Measurements from ENCODE around the gene GDF7.

GDF7 gene

DNA sequence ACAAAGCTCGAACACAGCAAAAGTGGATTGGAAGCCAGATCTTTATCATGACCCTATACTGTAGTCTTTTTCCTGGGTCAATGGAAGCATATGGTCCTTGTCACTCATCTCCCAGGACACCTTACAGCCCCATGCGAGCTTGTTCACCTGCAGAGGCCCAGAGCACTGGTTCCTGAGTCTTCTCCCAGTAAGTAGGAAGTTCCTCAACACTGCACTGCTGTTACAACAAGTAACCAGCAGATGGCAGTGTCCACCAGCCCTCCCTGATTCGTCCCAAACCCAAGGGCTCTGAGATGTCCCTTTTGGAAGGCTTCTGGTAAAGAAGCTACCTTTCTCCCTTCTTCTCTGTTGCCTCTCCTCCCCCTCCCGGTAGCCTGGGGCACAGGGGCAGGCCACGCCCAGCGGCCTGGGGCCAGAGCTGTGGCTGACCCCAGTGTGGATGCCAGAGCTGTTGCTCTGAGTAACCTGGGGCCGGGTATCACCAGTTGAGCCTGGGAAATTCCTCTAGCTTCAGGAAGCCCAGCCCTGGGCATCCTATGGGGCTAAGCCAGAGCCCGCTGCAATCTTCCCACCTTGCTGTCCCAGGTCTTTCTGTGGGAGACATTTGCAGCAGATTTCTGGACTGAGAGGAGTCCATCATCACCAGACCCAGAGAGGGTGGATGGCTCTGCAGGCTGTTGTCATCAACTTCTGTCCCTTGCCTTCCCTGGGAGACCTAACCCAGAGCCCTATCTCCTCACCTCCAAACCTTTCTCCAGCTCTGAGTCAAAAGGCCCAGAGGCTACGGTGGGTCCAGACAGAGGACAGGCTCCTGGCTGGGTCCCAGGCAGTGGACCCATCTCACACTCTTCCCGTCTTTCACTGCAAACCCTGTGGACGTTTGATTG is 5.3 kb upstream of the GDF7 start:
- no CpG with 5 or more reads among the region's 11 CpGs for WGBS (ENCODE audit: insufficient coverage, insufficient read length)
- Histone ChIP-seq H3K36me3 (ENCODE audit: control insufficient read depth, insufficient read depth, low read length) (no peaks in the 10 kb centered on the region; the same call in 1 of the 2 replicates), H3K9me3 (ENCODE audit: control insufficient read depth, insufficient read depth, low read length) (no peaks in the 10 kb centered on the region), H3K27me3 (ENCODE audit: control insufficient read depth, insufficient read depth, low read length) (peaks cover 46% of the 10 kb centered on the region), H3K4me1 (ENCODE audit: control insufficient read depth, insufficient read depth, low read length) (peaks cover 7% of the 10 kb centered on the region), H3K4me3 (ENCODE audit: low read length) (no peak overlapping the region), H3K27ac (ENCODE audit: low read length) (no peak overlapping the region)
- no peak for DNase-seq (ENCODE audit: low read depth, low spot score)

DNA sequence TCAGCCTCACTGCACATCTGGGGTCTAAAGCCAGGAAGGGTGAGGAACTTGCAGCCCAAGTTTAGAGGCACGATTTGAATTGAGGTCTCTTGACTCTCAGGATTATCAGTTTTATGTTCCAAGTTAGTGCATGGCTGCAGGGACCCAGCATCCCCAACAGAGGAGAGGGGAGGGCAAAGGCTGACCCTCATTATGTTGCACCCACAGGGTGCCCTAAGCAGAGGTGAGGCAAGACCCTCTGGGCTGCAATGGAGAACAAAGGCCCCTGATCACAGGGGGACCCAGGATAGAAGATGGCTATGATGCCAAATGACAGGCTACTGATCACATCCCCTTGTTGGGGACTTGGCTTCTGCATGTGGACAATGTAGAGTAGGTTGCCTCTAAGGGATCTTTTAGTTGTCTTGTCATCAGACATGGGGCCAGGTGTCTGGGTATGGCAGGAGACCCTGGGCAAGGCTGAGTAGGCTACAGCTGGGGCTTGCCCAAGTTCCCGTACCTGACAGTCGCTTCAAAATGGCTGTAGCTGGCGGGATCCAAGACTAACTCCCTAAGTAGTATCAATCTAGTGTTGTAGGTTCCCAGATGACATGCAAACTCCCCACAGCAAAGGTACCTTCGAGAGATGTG is 4.5 kb upstream of the GDF7 start:
- H3K36me3 ChIP-seq (ENCODE audit: control insufficient read depth, insufficient read depth, low read length): no peaks in the 10 kb centered on the region; the same call in 1 of the 2 replicates
- WGBS (ENCODE audit: insufficient coverage, insufficient read length): no CpG with 5 or more reads among the region's 5 CpGs
- H3K9me3 ChIP-seq (ENCODE audit: control insufficient read depth, insufficient read depth, low read length): no peaks in the 10 kb centered on the region
- H3K4me1 ChIP-seq (ENCODE audit: control insufficient read depth, insufficient read depth, low read length): peaks cover 7% of the 10 kb centered on the region
- no peak for DNase-seq (ENCODE audit: low read depth, low spot score)
- no peak overlapping the region for H3K27ac ChIP-seq (ENCODE audit: low read length)
- H3K27me3 ChIP-seq (ENCODE audit: control insufficient read depth, insufficient read depth, low read length): peaks cover 47% of the 10 kb centered on the region
- H3K4me3 ChIP-seq (ENCODE audit: low read length): no peak overlapping the region

DNA sequence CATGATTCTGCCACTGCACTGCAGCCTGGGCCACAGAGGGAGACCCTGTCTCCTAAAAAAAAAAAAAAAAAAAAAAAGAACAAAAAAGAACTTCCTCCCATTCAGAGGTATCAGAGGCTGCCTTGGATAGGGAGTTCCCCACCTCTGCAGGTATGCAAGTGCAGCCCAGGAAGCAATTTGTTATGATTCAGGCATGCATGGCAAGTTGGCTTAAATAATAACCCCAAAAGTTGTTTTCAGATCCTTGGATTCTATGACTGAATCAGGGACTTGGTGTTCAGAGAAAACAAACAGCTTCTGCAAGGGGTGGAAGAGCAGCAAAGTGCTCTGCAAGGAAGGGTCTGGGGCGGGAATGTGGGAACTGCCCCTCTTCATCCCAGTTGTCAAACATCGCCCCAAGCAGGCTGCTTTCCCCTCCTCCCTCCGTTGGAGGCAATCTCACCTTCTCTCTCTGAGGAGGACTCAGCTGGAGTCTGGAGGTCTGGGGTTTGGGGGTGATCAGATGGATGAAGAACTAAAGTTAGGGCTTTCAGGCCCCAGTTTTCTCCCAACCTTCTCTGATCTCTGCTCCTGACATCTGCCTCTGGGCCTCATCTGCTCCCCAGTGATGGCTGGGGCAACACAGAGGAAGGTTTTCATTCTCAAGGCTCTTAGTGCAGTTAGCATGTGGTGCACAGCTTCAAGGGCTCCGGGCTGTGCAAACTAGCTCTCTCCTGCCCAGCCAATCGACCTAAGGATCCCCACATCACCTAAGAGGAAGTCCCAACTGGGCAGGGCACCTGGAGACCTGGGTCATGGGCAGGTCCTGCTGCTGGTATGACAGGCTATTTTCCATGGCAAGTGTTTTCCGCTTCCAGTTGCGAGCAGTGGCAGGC is 3.5 kb upstream of the GDF7 start:
- Histone ChIP-seq H3K9me3 (ENCODE audit: control insufficient read depth, insufficient read depth, low read length) (no peaks in the 10 kb centered on the region), H3K4me3 (ENCODE audit: low read length) (no peak overlapping the region), H3K27me3 (ENCODE audit: control insufficient read depth, insufficient read depth, low read length) (peaks cover 57% of the 10 kb centered on the region), H3K4me1 (ENCODE audit: control insufficient read depth, insufficient read depth, low read length) (peaks cover 5% of the 10 kb centered on the region), H3K36me3 (ENCODE audit: control insufficient read depth, insufficient read depth, low read length) (no peaks in the 10 kb centered on the region; the same call in 1 of the 2 replicates), H3K27ac (ENCODE audit: low read length) (no peak overlapping the region)
- WGBS (ENCODE audit: insufficient coverage, insufficient read length): no CpG with 5 or more reads among the region's 7 CpGs
- no peak for DNase-seq (ENCODE audit: low read depth, low spot score)

DNA sequence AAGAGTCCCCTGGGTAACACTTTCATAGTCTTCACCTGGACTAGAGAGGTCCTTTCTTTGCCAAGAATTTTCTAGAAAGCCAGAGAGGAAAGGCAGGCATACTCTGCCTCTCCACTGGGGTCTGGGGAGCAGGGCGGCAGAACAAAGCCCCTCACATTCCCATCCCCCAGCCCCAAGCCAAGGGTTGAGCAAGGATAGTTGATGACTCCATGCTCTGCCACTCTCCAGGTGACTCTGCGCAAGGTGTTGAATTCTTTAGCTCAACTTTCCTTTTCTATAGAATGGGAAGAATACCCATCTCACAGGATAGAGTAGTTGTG is 2.9 kb upstream of the GDF7 start:
- no peak for DNase-seq (ENCODE audit: low read depth, low spot score)
- no CpG with 5 or more reads among the region's 2 CpGs for WGBS (ENCODE audit: insufficient coverage, insufficient read length)
- no peaks in the 10 kb centered on the region; the same call in 1 of the 2 replicates for H3K36me3 ChIP-seq (ENCODE audit: control insufficient read depth, insufficient read depth, low read length)
- no peak overlapping the region for H3K27ac ChIP-seq (ENCODE audit: low read length)
- H3K4me1 ChIP-seq (ENCODE audit: control insufficient read depth, insufficient read depth, low read length): peaks cover 5% of the 10 kb centered on the region
- no peaks in the 10 kb centered on the region for H3K9me3 ChIP-seq (ENCODE audit: control insufficient read depth, insufficient read depth, low read length)
- H3K27me3 ChIP-seq (ENCODE audit: control insufficient read depth, insufficient read depth, low read length): peaks cover 63% of the 10 kb centered on the region
- no peak overlapping the region for H3K4me3 ChIP-seq (ENCODE audit: low read length)

- Histone ChIP-seq H3K4me1 (ENCODE audit: control insufficient read depth, insufficient read depth, low read length) (peaks cover 6% of the 10 kb centered on the region), H3K36me3 (ENCODE audit: control insufficient read depth, insufficient read depth, low read length) (no peaks in the 10 kb centered on the region; the same call in 1 of the 2 replicates), H3K27ac (ENCODE audit: low read length) (no peak overlapping the region), H3K27me3 (ENCODE audit: control insufficient read depth, insufficient read depth, low read length) (peaks cover 70% of the 10 kb centered on the region), H3K9me3 (ENCODE audit: control insufficient read depth, insufficient read depth, low read length) (no peaks in the 10 kb centered on the region), H3K4me3 (ENCODE audit: low read length) (no peak overlapping the region)
- no CpG with 5 or more reads among the region's 17 CpGs for WGBS (ENCODE audit: insufficient coverage, insufficient read length)
- no peak for DNase-seq (ENCODE audit: low read depth, low spot score)
Observed at GRCh38 chr2:20664431-20665242, 2.3 kb upstream of the GDF7 start.

GRCh38 chr2:20665243-20666004 is 1.5 kb upstream of the GDF7 start:
- H3K27ac ChIP-seq (ENCODE audit: low read length): no peak overlapping the region
- H3K36me3 ChIP-seq (ENCODE audit: control insufficient read depth, insufficient read depth, low read length): no peaks in the 10 kb centered on the region; the same call in 1 of the 2 replicates
- H3K27me3 ChIP-seq (ENCODE audit: control insufficient read depth, insufficient read depth, low read length): peaks cover 77% of the 10 kb centered on the region
- no peaks in the 10 kb centered on the region for H3K9me3 ChIP-seq (ENCODE audit: control insufficient read depth, insufficient read depth, low read length)
- H3K4me1 ChIP-seq (ENCODE audit: control insufficient read depth, insufficient read depth, low read length): peaks cover 7% of the 10 kb centered on the region
- no CpG with 5 or more reads among the region's 49 CpGs for WGBS (ENCODE audit: insufficient coverage, insufficient read length)
- DNase-seq (ENCODE audit: low read depth, low spot score): no peak
- peak overlapping the region; percentile 60; the same call in 1 of the 2 replicates for H3K4me3 ChIP-seq (ENCODE audit: low read length)

DNA sequence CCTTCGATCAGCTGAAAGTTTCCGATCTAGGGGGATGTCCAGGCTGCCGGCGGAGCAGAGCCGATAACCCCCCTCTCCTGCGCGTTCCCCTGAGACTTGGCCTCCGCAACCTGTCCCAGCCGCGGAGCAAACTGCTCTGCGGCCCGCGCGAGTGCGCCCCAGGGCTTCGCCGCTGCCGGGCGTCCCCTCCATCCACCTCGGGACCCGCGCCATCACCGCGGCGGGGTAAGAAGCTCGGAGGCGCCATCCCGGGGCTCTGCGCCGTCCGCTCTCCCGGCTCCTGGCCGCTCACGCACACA is 990 bp upstream of the GDF7 start:
- no peak overlapping the region for H3K27ac ChIP-seq (ENCODE audit: low read length)
- H3K36me3 ChIP-seq (ENCODE audit: control insufficient read depth, insufficient read depth, low read length): no peaks in the 10 kb centered on the region; the same call in 1 of the 2 replicates
- no peak for DNase-seq (ENCODE audit: low read depth, low spot score)
- peaks cover 83% of the 10 kb centered on the region for H3K27me3 ChIP-seq (ENCODE audit: control insufficient read depth, insufficient read depth, low read length)
- WGBS (ENCODE audit: insufficient coverage, insufficient read length): no CpG with 5 or more reads among the region's 34 CpGs
- peak overlapping the region; percentile 60; the same call in 1 of the 2 replicates for H3K4me3 ChIP-seq (ENCODE audit: low read length)
- peaks cover 7% of the 10 kb centered on the region for H3K4me1 ChIP-seq (ENCODE audit: control insufficient read depth, insufficient read depth, low read length)
- no peaks in the 10 kb centered on the region for H3K9me3 ChIP-seq (ENCODE audit: control insufficient read depth, insufficient read depth, low read length)

DNA sequence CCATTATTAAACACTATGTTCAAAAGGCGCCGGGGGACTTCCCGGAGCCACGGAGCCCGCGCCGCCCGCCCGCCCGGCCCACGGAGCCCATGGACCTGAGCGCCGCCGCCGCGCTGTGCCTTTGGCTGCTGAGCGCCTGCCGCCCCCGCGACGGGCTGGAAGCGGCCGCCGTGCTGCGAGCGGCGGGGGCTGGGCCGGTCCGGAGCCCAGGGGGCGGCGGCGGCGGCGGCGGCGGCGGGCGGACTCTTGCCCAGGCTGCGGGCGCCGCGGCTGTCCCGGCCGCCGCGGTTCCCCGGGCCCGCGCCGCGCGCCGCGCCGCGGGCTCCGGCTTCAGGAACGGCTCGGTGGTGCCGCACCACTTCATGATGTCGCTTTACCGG is 197 bp downstream of the GDF7 start:
- Histone ChIP-seq H3K9me3 (ENCODE audit: control insufficient read depth, insufficient read depth, low read length) (no peaks in the 10 kb centered on the region), H3K27ac (ENCODE audit: low read length) (no peak overlapping the region), H3K4me3 (ENCODE audit: low read length) (peak overlapping the region; percentile 38; the same call in 1 of the 2 replicates), H3K27me3 (ENCODE audit: control insufficient read depth, insufficient read depth, low read length) (peaks cover 93% of the 10 kb centered on the region), H3K4me1 (ENCODE audit: control insufficient read depth, insufficient read depth, low read length) (peaks cover 13% of the 10 kb centered on the region), H3K36me3 (ENCODE audit: control insufficient read depth, insufficient read depth, low read length) (no peaks in the 10 kb centered on the region; the same call in 1 of the 2 replicates)
- WGBS (ENCODE audit: insufficient coverage, insufficient read length): no CpG with 5 or more reads among the region's 62 CpGs
- no peak for DNase-seq (ENCODE audit: low read depth, low spot score)

GRCh38 chr2:20667531-20668401 is 822 bp downstream of the GDF7 start:
- H3K36me3 ChIP-seq (ENCODE audit: control insufficient read depth, insufficient read depth, low read length): no peaks in the 10 kb centered on the region; the same call in 1 of the 2 replicates
- no peak overlapping the region for H3K27ac ChIP-seq (ENCODE audit: low read length)
- no peaks in the 10 kb centered on the region for H3K9me3 ChIP-seq (ENCODE audit: control insufficient read depth, insufficient read depth, low read length)
- DNase-seq (ENCODE audit: low read depth, low spot score): no peak
- peaks cover 15% of the 10 kb centered on the region for H3K4me1 ChIP-seq (ENCODE audit: control insufficient read depth, insufficient read depth, low read length)
- H3K27me3 ChIP-seq (ENCODE audit: control insufficient read depth, insufficient read depth, low read length): peaks cover 91% of the 10 kb centered on the region
- H3K4me3 ChIP-seq (ENCODE audit: low read length): peak overlapping the region; percentile 38; the same call in 1 of the 2 replicates
- WGBS (ENCODE audit: insufficient coverage, insufficient read length): no CpG with 5 or more reads among the region's 39 CpGs
